Activated naive CD8-positive, alpha-beta T cell treated with anti-CD3 and anti-CD28 coated beads for 36 hours (primary cell): ENCODE results near the gene SLC39A11. TPM values are rescaled to one million over a fixed set of nuclear protein-coding genes. Genes with fewer than 3 reads are reported as not detected.
"Not testable (repeated sequence)": the region's sequence is repeated elsewhere in the genome, so short reads cannot be mapped to it uniquely, and the experiment has no call there.

ENCODE experiments used
- DNase-seq: peaks from one replicate; pipeline ENCODE4 v3.0.0; 2021
- H3K27ac Mint-ChIP-seq: one replicate; pipeline ENCODE4 v1.8.0; 2022; ENCODE audit warnings: mild to moderate bottlenecking, moderate library complexity, mixed read lengths
- H3K27me3 Mint-ChIP-seq: one replicate; pipeline ENCODE4 v1.8.0; 2022; ENCODE audit warnings: mild to moderate bottlenecking, mixed read lengths
- H3K36me3 Mint-ChIP-seq: one replicate; pipeline ENCODE4 v1.8.0; 2021; ENCODE audit warnings: mild to moderate bottlenecking, mixed read lengths
- H3K4me1 Mint-ChIP-seq: one replicate; pipeline ENCODE4 v1.8.0; 2021; ENCODE audit warnings: mixed read lengths
- H3K4me3 Mint-ChIP-seq: one replicate; pipeline ENCODE4 v1.8.0; 2022; ENCODE audit warnings: mild to moderate bottlenecking, moderate library complexity, mixed read lengths
- H3K9me3 Mint-ChIP-seq: one replicate; pipeline ENCODE4 v1.8.0; 2022; ENCODE audit warnings: mixed read lengths
- total RNA-seq, 2 experiments: library from RNA; stranded (reverse); gene quantifications; one replicate each; pipeline ENCODE4 v1.2.3, GENCODE V29; 2021

The SLC39A11 gene
- 10 to 100 TPM; 15.3 to 15.4 TPM for total RNA-seq

- no peaks in the 10 kb centered on the region for H3K27me3 Mint-ChIP-seq
- peak within 1 kb of the TSS; percentile 96 for H3K27ac Mint-ChIP-seq
- peaks cover 16% of the 10 kb centered on the region for H3K4me1 Mint-ChIP-seq
- H3K9me3 Mint-ChIP-seq = no peaks in the 10 kb centered on the region
- DNase-seq = peak; percentile 93
- peaks cover 4% of the 10 kb centered on the region for H3K36me3 Mint-ChIP-seq
- H3K4me3 Mint-ChIP-seq = peak within 1 kb of the TSS; percentile 98
These were observed at the start of gene SLC39A11 for GRCh38 chr17:73092523-73093135. SLC39A11 (minus strand) TSS chr17:73092688; CDS start chr17:73088764, 3,924 bp downstream.

GRCh38 chr17:73141411-73141810 lies 48.9 kb upstream of the SLC39A11 start:
- Mint-ChIP-seq H3K9me3 (peaks cover 13% of the 10 kb centered on the region), H3K27ac (no peak overlapping the region), H3K27me3 (no peaks in the 10 kb centered on the region), H3K36me3 (peaks cover 5% of the 10 kb centered on the region), H3K4me3 (no peak overlapping the region), H3K4me1 (peaks cover 14% of the 10 kb centered on the region)
- no peak for DNase-seq

DNA sequence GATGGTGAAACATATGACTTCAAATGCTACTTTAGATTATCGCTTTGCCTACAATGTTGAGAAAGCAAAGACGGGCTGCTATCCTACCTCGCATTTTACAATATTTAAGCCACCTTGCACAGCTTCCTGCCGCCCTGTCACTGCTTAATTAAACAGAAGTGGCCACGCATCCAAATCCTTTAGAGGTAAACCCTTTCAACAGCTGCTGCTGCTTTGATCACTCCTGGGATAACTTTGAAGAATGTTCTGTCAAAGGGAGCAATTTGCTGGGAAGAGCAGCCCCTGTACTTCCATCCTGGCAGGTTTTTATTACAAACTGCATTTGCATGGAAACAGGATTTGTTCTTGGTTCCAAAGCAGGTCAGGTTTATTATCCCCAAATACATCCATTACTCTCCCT lies 48.1 kb upstream of the SLC39A11 start:
- no peaks in the 10 kb centered on the region for H3K27me3 Mint-ChIP-seq
- no peak overlapping the region for H3K27ac Mint-ChIP-seq
- H3K4me3 Mint-ChIP-seq = no peak overlapping the region
- DNase-seq = no peak
- peaks cover 5% of the 10 kb centered on the region for H3K36me3 Mint-ChIP-seq
- peaks cover 11% of the 10 kb centered on the region for H3K9me3 Mint-ChIP-seq
- H3K4me1 Mint-ChIP-seq = peaks cover 14% of the 10 kb centered on the region

DNA sequence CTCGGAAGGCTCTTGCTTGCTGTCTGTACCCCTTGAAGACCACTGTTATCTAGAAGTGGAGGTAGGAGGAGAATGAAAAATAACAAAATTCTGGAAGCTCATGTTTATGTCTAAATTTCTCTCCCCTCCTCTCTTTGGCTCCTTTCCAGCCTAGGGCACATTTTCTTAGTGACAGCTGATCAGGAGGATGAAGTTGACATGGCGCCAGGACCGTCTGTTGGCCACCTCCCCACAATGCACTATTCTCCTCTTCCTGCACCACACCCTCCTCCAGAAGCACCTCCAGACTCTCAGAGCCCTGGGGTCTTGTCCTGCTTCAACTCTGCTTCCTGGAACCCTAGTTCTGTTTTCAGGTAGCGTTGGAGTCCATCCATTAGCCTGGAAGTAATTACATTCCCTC lies 46.8 kb upstream of the SLC39A11 start:
- Mint-ChIP-seq H3K9me3 (peaks cover 6% of the 10 kb centered on the region), H3K27ac (no peak overlapping the region), H3K36me3 (peaks cover 3% of the 10 kb centered on the region), H3K27me3 (no peaks in the 10 kb centered on the region), H3K4me1 (peaks cover 14% of the 10 kb centered on the region), H3K4me3 (no peak overlapping the region)
- DNase-seq = no peak

DNA sequence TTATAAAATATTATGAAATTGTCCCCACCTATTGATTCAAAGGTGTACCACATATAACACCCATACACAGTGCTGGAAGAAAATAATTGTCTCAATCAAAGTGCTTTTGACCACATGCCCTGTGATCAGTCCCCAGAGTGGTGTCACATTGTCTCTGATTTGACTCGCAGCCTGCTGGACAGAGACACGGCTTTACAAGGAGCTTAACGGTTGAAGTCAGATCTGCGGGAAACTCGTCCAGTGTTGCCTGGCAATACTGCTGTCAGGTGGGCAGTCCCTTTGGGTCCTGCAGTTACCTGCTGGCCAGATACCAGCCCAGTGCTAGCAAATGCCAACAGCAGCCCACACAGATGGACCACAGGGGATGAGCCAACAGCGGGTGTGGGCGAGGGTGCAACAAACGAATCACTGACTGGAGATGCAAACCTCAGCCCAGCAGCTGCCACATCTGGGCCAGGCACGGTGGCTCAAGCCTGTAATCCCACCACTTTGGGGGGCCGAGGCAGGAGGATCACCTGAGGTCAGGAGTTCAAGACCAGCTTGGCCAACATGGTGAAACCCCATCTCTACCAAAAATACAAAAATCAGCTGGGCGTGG lies 46.2 kb upstream of the SLC39A11 start:
- Mint-ChIP-seq H3K27ac (no peak overlapping the region), H3K9me3 (peaks cover 1% of the 10 kb centered on the region), H3K4me3 (no peak overlapping the region), H3K36me3 (no peaks in the 10 kb centered on the region), H3K4me1 (peaks cover 11% of the 10 kb centered on the region), H3K27me3 (no peaks in the 10 kb centered on the region)
- no peak for DNase-seq

DNA sequence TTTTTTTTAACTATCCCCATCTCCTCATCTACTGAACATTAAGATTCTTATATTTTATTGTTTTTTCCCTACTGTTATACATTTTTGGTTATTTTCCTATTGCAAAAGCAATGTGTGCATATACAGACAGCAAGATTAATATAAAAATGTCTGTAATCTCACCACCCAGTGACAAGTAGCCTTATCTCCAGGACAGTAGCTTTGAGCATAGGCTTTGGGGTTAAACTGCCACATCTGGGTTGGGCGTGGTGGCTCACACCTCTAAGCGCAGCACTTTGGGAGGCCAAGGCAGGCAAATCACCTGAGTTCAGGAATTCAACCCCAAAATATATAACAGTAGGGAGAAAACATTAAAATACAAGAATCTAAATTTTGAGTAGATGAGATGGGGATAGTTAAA lies 44.9 kb upstream of the SLC39A11 start:
- Mint-ChIP-seq H3K4me3 (no peak overlapping the region), H3K27me3 (no peaks in the 10 kb centered on the region), H3K36me3 (no peaks in the 10 kb centered on the region), H3K4me1 (no peaks in the 10 kb centered on the region), H3K27ac (no peak overlapping the region), H3K9me3 (no peaks in the 10 kb centered on the region)
- no peak for DNase-seq

- H3K9me3 Mint-ChIP-seq = no peaks in the 10 kb centered on the region
- no peak overlapping the region for H3K4me3 Mint-ChIP-seq
- H3K27me3 Mint-ChIP-seq = no peaks in the 10 kb centered on the region
- H3K4me1 Mint-ChIP-seq = no peaks in the 10 kb centered on the region
- H3K27ac Mint-ChIP-seq = no peak overlapping the region
- H3K36me3 Mint-ChIP-seq = no peaks in the 10 kb centered on the region
- no peak for DNase-seq
These were observed 43.3 kb upstream of the SLC39A11 start for GRCh38 chr17:73135766-73136165.

- no peak for DNase-seq
- H3K36me3 Mint-ChIP-seq = no peaks in the 10 kb centered on the region
These were observed 41.6 kb upstream of the SLC39A11 start for GRCh38 chr17:73133911-73134649.

DNA sequence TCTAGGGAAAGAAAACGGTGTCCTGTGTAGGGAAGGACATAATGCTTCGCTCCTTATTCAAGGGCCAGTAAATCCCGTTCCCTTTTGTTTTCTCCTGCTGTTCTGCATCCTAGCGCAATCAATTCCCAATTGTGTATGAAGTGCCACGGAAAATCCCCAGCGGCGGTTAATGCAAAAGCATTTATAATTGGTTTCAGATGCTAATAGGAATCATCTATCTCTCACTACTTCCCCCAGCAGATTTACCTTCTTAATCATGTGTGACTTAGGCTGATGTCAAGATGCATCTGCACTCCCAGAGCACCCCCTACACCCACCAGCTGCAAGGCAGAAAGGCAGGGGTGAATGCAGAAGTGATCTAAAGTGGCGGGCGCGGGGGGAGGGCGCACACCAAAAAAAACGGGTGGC lies 39.6 kb upstream of the SLC39A11 start:
- H3K27ac Mint-ChIP-seq = no peak overlapping the region
- no peaks in the 10 kb centered on the region for H3K4me1 Mint-ChIP-seq
- no peak overlapping the region for H3K4me3 Mint-ChIP-seq
- no peaks in the 10 kb centered on the region for H3K9me3 Mint-ChIP-seq
- H3K27me3 Mint-ChIP-seq = no peaks in the 10 kb centered on the region
- H3K36me3 Mint-ChIP-seq = no peaks in the 10 kb centered on the region
- DNase-seq = no peak

More at GRCh38 chr17:73133911-73134649, 41.6 kb upstream of the SLC39A11 start:
- Mint-ChIP-seq H3K4me1 (no peaks in the 10 kb centered on the region), H3K27me3 (no peaks in the 10 kb centered on the region), H3K9me3 (no peaks in the 10 kb centered on the region), H3K27ac (no peak overlapping the region), H3K4me3 (no peak overlapping the region)

DNA sequence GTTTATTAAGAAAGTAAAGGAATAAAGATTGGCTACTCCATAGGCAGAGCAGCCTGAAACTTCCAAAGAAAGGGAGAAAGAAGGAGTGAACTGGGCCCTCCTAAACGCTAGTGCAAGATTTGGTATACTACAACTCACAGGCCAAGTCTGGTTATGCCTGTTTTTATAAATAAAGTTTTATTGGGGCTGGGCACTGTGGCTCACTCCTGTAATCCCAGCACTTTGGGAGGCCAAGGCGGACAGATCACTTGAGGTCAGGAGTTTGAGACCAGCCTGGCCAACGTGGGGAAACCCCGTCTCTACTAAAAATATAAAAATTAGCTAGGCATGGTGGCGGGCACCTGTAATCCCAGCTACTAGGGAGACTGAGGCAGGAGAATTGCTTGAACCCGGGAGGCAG lies 39.0 kb upstream of the SLC39A11 start:
- H3K4me1 Mint-ChIP-seq, DNase-seq, H3K27me3 Mint-ChIP-seq, H3K9me3 Mint-ChIP-seq, H3K36me3 Mint-ChIP-seq, H3K4me3 Mint-ChIP-seq, H3K27ac Mint-ChIP-seq: not testable (repeated sequence)

GRCh38 chr17:73130977-73131376 lies 38.5 kb upstream of the SLC39A11 start:
- Mint-ChIP-seq H3K4me1 (no peaks in the 10 kb centered on the region), H3K27ac (no peak overlapping the region), H3K27me3 (no peaks in the 10 kb centered on the region), H3K9me3 (no peaks in the 10 kb centered on the region), H3K36me3 (no peaks in the 10 kb centered on the region), H3K4me3 (no peak overlapping the region)
- no peak for DNase-seq

- Mint-ChIP-seq H3K4me1 (no peaks in the 10 kb centered on the region), H3K27ac (no peak overlapping the region), H3K4me3 (no peak overlapping the region), H3K27me3 (no peaks in the 10 kb centered on the region), H3K9me3 (no peaks in the 10 kb centered on the region), H3K36me3 (no peaks in the 10 kb centered on the region)
- no peak for DNase-seq
These were observed 36.0 kb upstream of the SLC39A11 start for GRCh38 chr17:73128496-73128895.

DNA sequence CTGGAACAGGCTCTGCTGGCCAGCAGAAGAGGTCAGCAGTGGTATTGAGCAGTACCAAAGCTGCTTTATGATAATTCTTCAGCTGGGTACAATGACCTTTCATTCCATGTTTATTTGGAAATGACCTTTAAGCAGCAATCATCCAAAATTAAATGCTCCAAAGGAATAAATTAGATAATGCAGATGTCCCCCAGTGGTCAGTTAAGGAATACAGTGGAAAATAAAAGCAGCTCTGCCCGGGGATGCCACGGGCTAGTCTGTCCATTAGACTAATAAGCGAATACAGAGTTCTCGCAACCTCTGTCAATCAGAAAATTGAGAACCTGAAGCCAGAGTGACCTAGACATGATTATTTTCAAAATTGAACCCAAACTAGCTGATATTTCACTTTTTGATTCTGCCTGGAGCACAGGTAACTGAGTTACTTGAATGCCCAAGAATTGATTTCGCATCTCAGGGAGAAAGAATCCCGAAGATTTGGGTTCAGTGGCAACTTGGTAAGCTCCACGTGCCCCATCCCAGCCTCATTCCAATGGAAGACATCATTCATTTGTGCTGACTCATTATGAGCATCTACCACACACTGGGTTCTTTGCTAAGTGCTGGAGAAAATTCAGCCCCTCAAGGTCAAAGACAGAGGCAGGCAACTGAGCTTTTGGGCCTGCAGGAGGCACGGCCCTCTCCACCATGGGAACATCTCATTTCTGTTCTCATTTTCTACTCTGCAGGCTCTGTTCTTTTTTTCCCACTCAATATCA lies 34.4 kb upstream of the SLC39A11 start:
- Mint-ChIP-seq H3K36me3 (no peaks in the 10 kb centered on the region), H3K27me3 (no peaks in the 10 kb centered on the region), H3K9me3 (no peaks in the 10 kb centered on the region), H3K27ac (no peak overlapping the region), H3K4me3 (no peak overlapping the region), H3K4me1 (no peaks in the 10 kb centered on the region)
- no peak for DNase-seq

DNA sequence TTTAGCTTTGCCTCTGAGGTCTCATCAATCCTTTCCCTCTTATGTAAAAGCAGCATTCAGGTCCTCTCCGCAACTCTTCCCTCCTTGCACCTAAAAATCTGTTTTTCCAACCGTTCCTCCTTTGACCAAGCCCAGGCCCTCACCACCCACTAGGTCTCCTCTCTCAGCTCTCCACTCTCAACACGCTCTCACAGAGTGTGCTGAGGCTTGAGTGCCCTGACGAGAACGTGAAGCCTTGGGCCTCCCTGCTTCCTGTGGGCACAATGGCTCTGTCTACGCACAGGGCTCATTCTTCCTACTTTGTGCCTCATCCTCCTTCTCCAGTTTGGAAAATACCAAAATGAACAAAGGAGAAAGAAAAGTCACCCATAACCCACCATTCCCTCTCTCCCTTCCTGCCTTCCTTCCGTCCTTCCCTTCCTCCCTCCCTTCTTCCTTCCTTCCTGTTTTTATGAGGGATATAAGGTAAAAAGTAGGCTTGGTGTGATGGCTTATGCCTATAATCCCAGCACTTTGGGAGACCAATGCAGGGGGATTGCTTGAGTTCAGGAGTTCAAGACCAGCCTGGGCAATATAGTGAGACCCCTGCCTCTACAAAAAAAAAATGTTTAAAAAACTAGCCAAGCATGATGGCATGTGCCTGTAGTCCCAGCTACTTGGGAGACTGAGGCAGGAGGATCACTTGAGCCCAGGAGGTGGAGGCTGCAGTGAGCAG lies 31.3 kb upstream of the SLC39A11 start:
- Mint-ChIP-seq H3K4me1 (no peaks in the 10 kb centered on the region), H3K27me3 (no peaks in the 10 kb centered on the region), H3K9me3 (no peaks in the 10 kb centered on the region), H3K27ac (no peak overlapping the region), H3K4me3 (no peak overlapping the region), H3K36me3 (no peaks in the 10 kb centered on the region)
- DNase-seq = no peak
